NB4 (cell line): ENCODE data around the gene TEDC1.

ENCODE experiments used
- DNase-seq: peaks from one replicate; pipeline ENCODE4 v3.0.0; 2010; ENCODE audit warnings: low read depth
- H3K4me3 ChIP-seq: one replicate; pipeline ENCODE4 v1.5.1; 2011; ENCODE audit warnings: mild to moderate bottlenecking, low read depth, low read length, moderate library complexity
- MYC ChIP-seq: IDR thresholded peaks from 2 replicates; pipeline ENCODE4 v1.6.1; 2011; ENCODE audit warnings: low read depth, low read length
- POLR2A ChIP-seq: IDR thresholded peaks from 2 replicates; pipeline ENCODE4 v1.6.1; 2011; ENCODE audit warnings: mild to moderate bottlenecking; ENCODE audit not compliant: insufficient read length; ENCODE audit errors: extremely low read depth
- TF ChIP-seq, protein P1 (sequence below): IDR thresholded peaks from one replicate; pipeline ENCODE4 v1.5.1; 2012; ENCODE audit warnings: low read depth, low read length
- TF ChIP-seq, protein P2 (sequence below): IDR thresholded peaks from 2 replicates; pipeline ENCODE4 v1.6.1; 2011; ENCODE audit warnings: low read depth, low read length

The TEDC1 gene

DNA sequence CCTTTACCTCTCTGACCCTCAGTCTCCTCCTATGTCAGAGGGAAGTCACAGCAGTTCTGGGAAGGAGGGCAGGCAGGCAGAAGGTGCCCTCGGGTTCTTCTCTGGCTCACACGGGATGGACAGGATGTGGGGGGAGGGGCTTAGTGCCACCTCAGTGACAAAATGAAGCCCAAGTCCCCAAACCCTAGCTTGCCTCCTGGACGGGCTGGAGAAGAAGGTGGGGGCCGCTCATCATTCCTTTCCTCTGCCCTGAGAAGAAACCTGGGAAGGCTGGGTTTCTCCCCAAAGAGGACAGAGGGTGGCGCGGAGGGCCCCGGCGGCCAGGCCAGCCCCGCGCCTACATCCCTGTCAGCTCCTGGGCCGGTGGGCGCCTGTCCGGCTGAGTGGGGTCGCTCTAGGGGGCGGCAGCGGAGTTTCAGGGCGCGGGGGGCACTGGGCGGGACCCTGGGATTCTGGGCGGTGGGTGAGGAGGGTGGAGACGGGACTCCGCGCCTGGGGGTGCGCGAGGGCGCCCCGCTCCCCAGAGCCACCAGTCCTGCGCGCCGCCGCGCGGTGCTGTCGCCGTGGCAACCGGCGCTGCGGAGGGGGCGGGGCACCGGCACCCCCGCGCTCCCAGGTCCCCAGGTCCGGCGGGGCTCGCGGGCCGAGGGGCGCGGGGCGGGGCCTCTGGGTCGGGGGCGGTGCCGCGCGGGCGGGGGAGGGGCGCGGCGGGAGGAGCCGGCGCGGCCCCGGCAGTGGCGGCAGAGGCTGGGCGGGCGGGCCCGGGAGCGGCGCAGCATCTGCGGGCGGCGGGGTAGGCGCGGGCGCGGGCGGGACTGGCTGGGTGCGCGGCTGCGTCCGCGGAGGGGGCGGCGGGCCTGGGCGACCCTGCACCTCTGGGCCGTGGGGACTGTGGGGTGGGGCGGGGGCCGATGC lies 35.1 kb downstream of the TEDC1 start, which contains the start of gene TMEM121:
Gene TMEM121 (plus strand): TSS at position 723 of the 915 bp plus-strand sequence. CDS start 2,252 bp downstream, outside the sequence.
- TF ChIP-seq, protein P1, sequence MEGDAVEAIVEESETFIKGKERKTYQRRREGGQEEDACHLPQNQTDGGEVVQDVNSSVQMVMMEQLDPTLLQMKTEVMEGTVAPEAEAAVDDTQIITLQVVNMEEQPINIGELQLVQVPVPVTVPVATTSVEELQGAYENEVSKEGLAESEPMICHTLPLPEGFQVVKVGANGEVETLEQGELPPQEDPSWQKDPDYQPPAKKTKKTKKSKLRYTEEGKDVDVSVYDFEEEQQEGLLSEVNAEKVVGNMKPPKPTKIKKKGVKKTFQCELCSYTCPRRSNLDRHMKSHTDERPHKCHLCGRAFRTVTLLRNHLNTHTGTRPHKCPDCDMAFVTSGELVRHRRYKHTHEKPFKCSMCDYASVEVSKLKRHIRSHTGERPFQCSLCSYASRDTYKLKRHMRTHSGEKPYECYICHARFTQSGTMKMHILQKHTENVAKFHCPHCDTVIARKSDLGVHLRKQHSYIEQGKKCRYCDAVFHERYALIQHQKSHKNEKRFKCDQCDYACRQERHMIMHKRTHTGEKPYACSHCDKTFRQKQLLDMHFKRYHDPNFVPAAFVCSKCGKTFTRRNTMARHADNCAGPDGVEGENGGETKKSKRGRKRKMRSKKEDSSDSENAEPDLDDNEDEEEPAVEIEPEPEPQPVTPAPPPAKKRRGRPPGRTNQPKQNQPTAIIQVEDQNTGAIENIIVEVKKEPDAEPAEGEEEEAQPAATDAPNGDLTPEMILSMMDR: no peak
- TF ChIP-seq, protein P2, sequence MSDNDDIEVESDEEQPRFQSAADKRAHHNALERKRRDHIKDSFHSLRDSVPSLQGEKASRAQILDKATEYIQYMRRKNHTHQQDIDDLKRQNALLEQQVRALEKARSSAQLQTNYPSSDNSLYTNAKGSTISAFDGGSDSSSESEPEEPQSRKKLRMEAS: no peak
- no peak for TF ChIP-seq MYC
- no peak for TF ChIP-seq POLR2A
- H3K4me3 ChIP-seq: no peak within 1 kb of the TSS
- no peak for DNase-seq

DNA sequence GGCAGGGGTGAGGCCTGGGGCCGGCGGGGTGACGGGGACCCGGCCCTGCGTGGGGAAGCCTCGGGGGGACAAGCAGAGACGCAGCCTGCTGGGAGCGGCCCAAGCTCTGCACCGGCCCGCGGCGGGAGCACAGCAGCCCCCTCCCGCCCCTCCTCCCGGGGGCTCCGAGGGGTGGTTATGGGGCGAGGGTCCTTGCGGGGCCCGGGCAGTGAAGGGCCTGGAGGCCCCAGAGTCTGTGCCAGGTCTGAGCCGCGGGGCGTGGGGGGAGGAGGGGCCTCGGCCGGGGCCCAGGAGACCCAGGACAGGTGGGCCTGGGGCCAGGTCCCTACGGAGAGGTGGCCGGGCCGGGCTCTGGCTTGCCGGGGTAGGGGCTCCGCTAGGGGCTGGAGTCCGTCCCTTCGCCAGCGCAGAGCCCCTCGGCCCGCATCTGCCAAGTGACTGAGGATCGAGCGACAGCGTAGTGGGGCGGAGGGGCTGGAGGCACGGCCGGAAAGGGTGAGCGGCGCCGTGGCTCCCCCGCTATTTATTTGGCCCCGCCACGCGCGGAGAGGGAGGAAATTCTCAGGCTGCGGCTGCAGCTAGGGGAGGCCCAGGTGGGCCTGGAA lies 35.8 kb downstream of the TEDC1 start:
- TF ChIP-seq, protein P2: no peak
- no peak for TF ChIP-seq MYC
- no peak for TF ChIP-seq POLR2A
- TF ChIP-seq, protein P1: no peak
- H3K4me3 ChIP-seq: no peak overlapping the region
- DNase-seq: no peak

DNA sequence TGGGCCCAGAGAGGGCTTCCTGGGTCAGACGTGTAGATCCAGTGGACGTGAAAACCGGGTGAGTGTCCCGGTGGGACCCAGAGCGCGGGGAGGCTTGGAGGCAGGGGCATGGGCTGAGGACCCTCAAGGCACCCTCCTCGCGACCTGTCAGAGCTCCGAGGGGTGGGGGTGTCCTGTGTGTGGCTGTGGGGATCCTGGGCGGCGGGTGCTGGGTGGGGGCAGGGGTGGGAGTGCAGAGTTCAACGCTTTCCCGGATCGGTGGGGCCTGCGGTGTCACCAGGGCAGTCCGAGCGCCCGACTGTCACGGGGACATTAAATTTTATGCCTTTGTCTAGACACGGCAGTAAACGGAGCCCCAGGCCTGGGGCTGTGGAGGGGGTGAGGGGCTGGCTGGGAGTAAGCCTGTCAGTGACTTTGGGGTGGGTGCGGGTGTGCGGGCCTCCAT lies 36.4 kb downstream of the TEDC1 start:
- H3K4me3 ChIP-seq: no peak overlapping the region
- no peak for DNase-seq
- TF ChIP-seq, protein P1: no peak
- TF ChIP-seq POLR2A (no peak), MYC (no peak)
- TF ChIP-seq, protein P2: no peak

DNA sequence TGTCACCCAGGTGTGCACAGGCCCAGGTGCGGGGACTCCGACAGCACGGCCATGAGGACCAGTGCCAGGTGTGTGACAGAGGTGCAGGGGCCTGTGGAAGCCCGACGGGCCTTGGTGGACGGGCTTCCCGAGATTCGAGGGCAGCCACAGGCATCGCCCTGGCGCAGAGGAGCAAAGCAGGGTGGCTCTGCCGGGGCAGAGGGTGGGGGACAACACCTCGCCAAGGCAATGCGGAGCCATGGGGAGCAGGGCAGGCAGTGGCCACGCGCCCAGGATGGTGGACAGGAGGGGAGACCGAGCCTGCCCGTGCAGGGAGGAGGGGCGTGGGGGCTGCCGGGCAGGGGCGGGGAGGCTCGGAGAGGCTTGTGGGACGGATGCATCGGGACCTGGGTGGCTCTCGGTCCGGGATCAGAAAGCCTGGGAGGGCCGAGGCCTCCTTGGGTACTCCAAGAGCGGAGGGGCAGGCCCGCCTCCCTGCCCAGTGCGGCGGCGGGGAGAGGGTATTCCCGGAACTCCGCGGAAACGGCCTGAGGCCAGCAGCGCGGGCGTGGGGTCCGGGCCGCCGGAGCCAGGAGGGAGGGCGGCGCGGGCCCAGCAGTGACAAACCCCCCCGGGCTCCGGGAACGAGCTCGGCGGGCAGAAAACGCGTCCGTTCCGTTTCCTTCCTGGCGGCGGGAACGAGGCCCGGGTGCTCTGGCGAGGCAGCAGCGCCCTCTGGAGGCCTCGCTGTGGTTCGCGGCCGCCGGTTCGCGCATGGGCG lies 37.0 kb downstream of the TEDC1 start:
- peak; percentile 73 for DNase-seq
- no peak overlapping the region for H3K4me3 ChIP-seq
- TF ChIP-seq MYC: peak; percentile 76
- TF ChIP-seq, protein P1: peak; percentile 57
- TF ChIP-seq, protein P2: no peak; the same call in 1 of the 2 replicates
- peak; percentile 22 for TF ChIP-seq POLR2A

DNA sequence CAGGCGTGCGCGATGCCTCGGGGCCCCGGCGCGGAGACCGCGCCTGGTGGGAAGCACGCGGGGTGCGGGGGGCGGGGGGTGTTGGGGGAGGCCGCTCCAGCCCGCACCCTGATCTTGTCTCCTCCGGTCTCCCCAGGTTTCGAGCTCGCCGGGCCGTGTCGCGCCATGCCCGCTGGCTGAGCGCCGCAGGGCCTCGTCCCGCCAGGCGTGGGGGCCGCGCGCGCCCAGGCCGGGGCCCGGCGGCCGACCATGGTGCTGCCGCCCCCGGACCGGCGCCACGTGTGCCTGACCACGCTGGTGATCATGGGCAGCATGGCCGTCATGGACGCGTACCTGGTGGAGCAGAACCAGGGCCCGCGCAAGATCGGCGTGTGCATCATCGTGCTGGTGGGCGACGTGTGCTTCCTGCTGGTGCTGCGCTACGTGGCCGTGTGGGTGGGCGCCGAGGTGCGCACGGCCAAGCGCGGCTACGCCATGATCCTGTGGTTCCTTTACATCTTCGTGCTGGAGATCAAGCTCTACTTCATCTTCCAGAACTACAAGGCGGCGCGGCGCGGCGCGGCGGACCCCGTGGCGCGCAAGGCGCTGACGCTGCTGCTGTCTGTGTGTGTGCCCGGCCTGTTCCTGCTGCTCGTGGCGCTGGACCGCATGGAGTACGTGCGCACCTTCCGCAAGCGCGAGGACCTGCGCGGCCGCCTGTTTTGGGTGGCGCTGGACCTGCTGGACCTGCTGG lies 37.7 kb downstream of the TEDC1 start:
- DNase-seq: no peak
- TF ChIP-seq, protein P2: peak; percentile 40; the same call in 1 of the 2 replicates
- no peak for TF ChIP-seq MYC
- H3K4me3 ChIP-seq: no peak overlapping the region
